Measurements from ENCODE around the gene GREM1. TPM values are rescaled to one million over a fixed set of nuclear protein-coding genes. Genes with fewer than 3 reads are reported as not detected.

Gene GREM1
- total and polyA plus RNA-seq, 2 of the 4 experiments (the other 2 are of a cell fraction), result 848 to 852 TPM

DNA sequence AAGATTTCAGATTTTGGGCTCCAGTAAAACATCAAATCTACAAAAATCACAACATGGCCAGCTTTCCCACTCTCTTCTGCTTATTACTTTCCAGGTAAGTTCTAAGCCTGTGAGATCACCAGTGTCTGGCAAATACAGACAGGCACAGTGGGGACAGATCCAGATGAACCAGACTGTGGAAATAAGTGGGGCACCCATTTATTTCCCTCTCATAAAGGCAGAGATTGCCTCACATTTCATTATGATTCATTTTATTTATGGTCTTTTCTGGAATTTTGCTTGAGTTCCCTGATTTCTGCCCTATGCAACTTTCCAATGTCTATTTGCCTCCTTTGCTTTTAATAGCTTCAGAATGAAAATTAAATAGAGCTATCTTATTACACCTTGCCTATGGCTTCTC lies 66.8 kb downstream of the GREM1 start:
- H3K4me2 ChIP-seq (ENCODE audit: low read depth, low read length), result no peak overlapping the region
- peak overlapping the region; percentile 24; the same call in 1 of the 2 replicates for H3K18ac ChIP-seq (ENCODE audit: low read depth, low read length)
- H3K23ac ChIP-seq (ENCODE audit: low read depth, low read length), result peak overlapping the region; percentile 16; the same call in 1 of the 2 replicates
- intact Hi-C loops (cut with micrococcal nuclease), result no loop called here
- peaks cover 9% of the 10 kb centered on the region; the same call in 1 of the 2 replicates for H3K9me1 ChIP-seq (ENCODE audit: insufficient read depth, low read length)
- no peak overlapping the region; the same call in 1 of the 2 replicates for H4K5ac ChIP-seq (ENCODE audit: low read depth, low read length)
- dilution Hi-C loops (cut with HindIII; ENCODE audit: low sequenced_read_pairs, unreplicated experiment), result no loop called here
- H3K79me1 ChIP-seq (ENCODE audit: low read depth in 1 of 2, low read length in 2 of 2), result peaks cover 24 to 68% of the 10 kb centered on the region in 2 experiments
- H4K8ac ChIP-seq (ENCODE audit: low read depth in 2 of 2, low read length in 2 of 2), result peak overlapping the region in 1 of 2 experiments; percentile 54; a peak in 1 of 4 replicates
- H3K14ac ChIP-seq (replicated peaks; ENCODE audit: low read depth, low read length), result no peak overlapping the region
- no peak overlapping the region for H4K91ac ChIP-seq (ENCODE audit: insufficient read depth, low read depth, low read length)
- H3K36me3 ChIP-seq (ENCODE audit: control insufficient read depth, insufficient read depth, low read length), result 0 out of 2 replicates have a peak, but pooled peaks cover 2% of the 10 kb centered on the region
- no peak overlapping the region for H2AK9ac ChIP-seq (replicated peaks; ENCODE audit: low read depth, low read length, poor library complexity)
- no peaks in the 10 kb centered on the region for H3K9me3 ChIP-seq (ENCODE audit: control insufficient read depth, insufficient read depth, low read length)
- H2AK5ac ChIP-seq (ENCODE audit: low read depth, low read length), result peak overlapping the region; percentile 80; the same call in 1 of the 2 replicates
- peak overlapping the region; percentile 48 for H2BK5ac ChIP-seq (ENCODE audit: low read depth, low read length, poor library complexity, severe bottlenecking)
- no peaks in the 10 kb centered on the region for H3K27me3 ChIP-seq (ENCODE audit: control insufficient read depth, insufficient read depth, low read length)
- H3K4ac ChIP-seq (ENCODE audit: low read depth, low read length), result peak overlapping the region; percentile 54; the same call in 1 of the 2 replicates
- CTCF ChIA-PET, result interaction anchor here (1.0 to 1.3 kb wide), 2 partner anchors 15 to 238 kb away, joined by 3 to 4 read pairs; no protein-coding TSS in a partner anchor
- H3K4me1 ChIP-seq (ENCODE audit: control insufficient read depth, insufficient read depth, low read length), result peaks cover 15% of the 10 kb centered on the region
- H4K20me1 ChIP-seq (ENCODE audit: insufficient read depth, low read length), result no peaks in the 10 kb centered on the region
- 0 out of 2 replicates have a peak overlapping the region, but pooled peaks have one; percentile 38 for H3K27ac ChIP-seq (ENCODE audit: insufficient read depth, low read length)
- no peak overlapping the region for H2AFZ ChIP-seq (replicated peaks; ENCODE audit: low read length, poor library complexity)
- peak overlapping the region; percentile 79; the same call in 1 of the 2 replicates for H2BK20ac ChIP-seq (ENCODE audit: low read depth, low read length)
- H3K9ac ChIP-seq (ENCODE audit: low read depth, low read length), result no peak overlapping the region
- H2BK120ac ChIP-seq (ENCODE audit: low read depth, low read length), result peak overlapping the region; percentile 51
- peak; percentile 63 for TF ChIP-seq CEBPB (IDR thresholded peaks at IDR 0.05; ENCODE audit: low read depth, low read length)
- TF ChIP-seq FOS (IDR thresholded peaks at IDR 0.05; ENCODE audit: low read depth, low read length), result no peak
- POLR2A ChIA-PET (ENCODE audit: unreplicated experiment), result no interaction called here
- DNase-seq (no peak), ATAC-seq (ENCODE audit: low read depth) (no peak)
- no TSS peak for BruUV-seq (replicated peaks)
- H3K56ac ChIP-seq (ENCODE audit: extremely low read depth, insufficient read depth, low read length), result no peak overlapping the region
- H2BK15ac ChIP-seq (ENCODE audit: low read depth, low read length), result 0 out of 3 replicates have a peak overlapping the region, but pooled peaks have one; percentile 33
- H3K4me3 ChIP-seq (ENCODE audit: insufficient read depth, low read depth, low read length), result no peak overlapping the region
- in situ Hi-C loops (cut with MboI; ENCODE audit: low sequenced_read_pairs), result no loop called here
